ENCODE measurements around the gene OSBP2. TPM values are rescaled to one million over a fixed set of nuclear protein-coding genes. Genes with fewer than 3 reads are reported as not detected.

Gene OSBP2
- polyA plus RNA-seq, 2 of the 4 experiments (the other 2 are of a cell fraction) = 2.7 to 6.0 TPM

DNA sequence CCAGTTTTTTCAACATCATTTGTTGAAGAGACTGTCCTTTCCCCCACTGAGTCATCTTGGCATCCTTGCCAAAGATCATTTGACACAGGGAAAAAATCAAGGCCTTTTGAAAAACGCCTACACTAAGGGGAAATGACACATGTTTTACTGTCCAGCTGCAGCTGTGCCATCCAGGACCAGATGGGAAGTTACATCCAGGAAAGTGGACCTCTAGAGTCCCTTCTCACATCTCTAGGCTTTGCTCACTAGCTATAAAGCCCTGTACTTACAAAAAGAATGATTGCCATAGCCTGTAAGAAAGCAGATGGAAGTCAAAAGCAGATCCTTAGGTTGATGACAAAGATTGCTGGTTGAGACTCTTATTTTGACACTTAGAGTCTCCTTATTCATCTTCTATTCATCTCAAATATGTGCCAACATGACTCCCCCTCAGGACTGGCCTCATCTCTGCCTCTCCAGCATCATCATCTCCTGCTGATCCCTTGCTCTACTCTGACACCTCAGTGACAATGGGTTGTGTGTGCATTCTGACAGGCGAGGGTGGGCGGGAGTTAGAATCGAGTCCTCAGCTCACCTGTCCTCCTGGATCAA is 22.8 kb downstream of the OSBP2 start:
- Histone ChIP-seq H3K4me3 (no peak overlapping the region), H3K27ac (no peak overlapping the region), H3K4me1 (peaks cover 14% of the 10 kb centered on the region; the same call in 2 of the 3 replicates), H3K9me3 (no peaks in the 10 kb centered on the region), H3K4me2 (peak overlapping the region; percentile 36; the same call in 2 of the 3 replicates)
- DNase-seq (ENCODE audit: low read depth in 1 of 2, low spot score in 1 of 2) (peak; percentile 3 to 6), FAIRE-seq (no peak), ATAC-seq (no peak; a peak in 1 of 6 replicates)
- ChIA-PET POLR2A (no interaction called here), CTCF (interaction anchor here (1.3 kb wide), 1 partner anchor 26 kb away, joined by 5 read pairs; no protein-coding TSS in a partner anchor)
- TF ChIP-seq RARB (CRISPR knock-in tag; IDR thresholded peaks at IDR 0.05) (no peak), EHMT2 (IDR thresholded peaks at IDR 0.05; ENCODE audit: low read depth) (no peak), ZNF302 (CRISPR knock-in tag; IDR thresholded peaks at IDR 0.05) (no peak), CHD2 (IDR thresholded peaks at IDR 0.05; ENCODE audit: low read length, partially characterized antibody) (no peak), KDM5A (IDR thresholded peaks at IDR 0.05) (no peak), FOSB (CRISPR knock-in tag; IDR thresholded peaks at IDR 0.05) (no peak), SREBF2 (IDR thresholded peaks at IDR 0.05) (no peak), EP300 (IDR thresholded peaks at IDR 0.05) (no peak), RAD21 (conservative IDR thresholded peaks at IDR 0.05 in 1 of 2, IDR thresholded peaks at IDR 0.05 in 1 of 2) (no peak), PHF8 (IDR thresholded peaks at IDR 0.05; ENCODE audit: borderline replicate concordance, low read depth) (no peak), RFX5 (IDR thresholded peaks at IDR 0.05) (no peak), KDM1A (IDR thresholded peaks at IDR 0.05; ENCODE audit: low read depth) (no peak), GATA3 (IDR thresholded peaks at IDR 0.05; ENCODE audit: borderline replicate concordance) (no peak), CEBPB (IDR thresholded peaks at IDR 0.05) (no peak), HDAC2 (IDR thresholded peaks at IDR 0.05) (no peak), SMC3 (IDR thresholded peaks at IDR 0.05) (no peak), HOXB13 (CRISPR knock-in tag; IDR thresholded peaks at IDR 0.05; ENCODE audit: low read depth) (no peak)
- TF ChIP-seq, protein P1, sequence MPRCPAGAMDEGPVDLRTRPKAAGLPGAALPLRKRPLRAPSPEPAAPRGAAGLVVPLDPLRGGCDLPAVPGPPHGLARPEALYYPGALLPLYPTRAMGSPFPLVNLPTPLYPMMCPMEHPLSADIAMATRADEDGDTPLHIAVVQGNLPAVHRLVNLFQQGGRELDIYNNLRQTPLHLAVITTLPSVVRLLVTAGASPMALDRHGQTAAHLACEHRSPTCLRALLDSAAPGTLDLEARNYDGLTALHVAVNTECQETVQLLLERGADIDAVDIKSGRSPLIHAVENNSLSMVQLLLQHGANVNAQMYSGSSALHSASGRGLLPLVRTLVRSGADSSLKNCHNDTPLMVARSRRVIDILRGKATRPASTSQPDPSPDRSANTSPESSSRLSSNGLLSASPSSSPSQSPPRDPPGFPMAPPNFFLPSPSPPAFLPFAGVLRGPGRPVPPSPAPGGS (IDR thresholded peaks at IDR 0.05) = no peak
- TF ChIP-seq, protein P2, sequence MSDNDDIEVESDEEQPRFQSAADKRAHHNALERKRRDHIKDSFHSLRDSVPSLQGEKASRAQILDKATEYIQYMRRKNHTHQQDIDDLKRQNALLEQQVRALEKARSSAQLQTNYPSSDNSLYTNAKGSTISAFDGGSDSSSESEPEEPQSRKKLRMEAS (IDR thresholded peaks at IDR 0.05) = no peak
- TF ChIP-seq, protein P3, sequence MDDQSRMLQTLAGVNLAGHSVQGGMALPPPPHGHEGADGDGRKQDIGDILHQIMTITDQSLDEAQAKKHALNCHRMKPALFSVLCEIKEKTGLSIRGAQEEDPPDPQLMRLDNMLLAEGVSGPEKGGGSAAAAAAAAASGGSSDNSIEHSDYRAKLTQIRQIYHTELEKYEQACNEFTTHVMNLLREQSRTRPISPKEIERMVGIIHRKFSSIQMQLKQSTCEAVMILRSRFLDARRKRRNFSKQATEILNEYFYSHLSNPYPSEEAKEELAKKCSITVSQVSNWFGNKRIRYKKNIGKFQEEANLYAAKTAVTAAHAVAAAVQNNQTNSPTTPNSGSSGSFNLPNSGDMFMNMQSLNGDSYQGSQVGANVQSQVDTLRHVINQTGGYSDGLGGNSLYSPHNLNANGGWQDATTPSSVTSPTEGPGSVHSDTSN (IDR thresholded peaks at IDR 0.05) = no peak
- WGBS (ENCODE audit: missing lambda C conversion rate) = 45% methylated on average over 4 of the region's 4 CpGs

DNA sequence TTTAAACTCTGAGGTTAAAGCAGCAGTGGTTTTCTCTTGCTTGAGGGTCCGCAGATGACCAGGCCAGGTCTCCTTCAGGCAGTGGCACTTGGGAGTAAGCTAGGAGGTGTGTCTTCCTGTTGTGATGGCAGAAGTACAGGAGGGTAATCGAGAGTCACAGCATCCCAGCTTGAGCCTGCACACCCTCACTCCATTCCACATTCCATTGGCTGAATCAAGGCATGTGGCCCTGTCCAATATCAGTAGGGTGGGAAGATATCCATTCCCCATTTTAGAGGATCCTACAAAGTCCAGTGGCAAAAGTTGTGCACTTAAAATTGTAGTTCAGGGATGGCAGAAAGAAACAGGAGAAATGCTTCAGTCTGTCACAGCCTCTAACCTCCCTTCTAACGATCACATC is 23.3 kb downstream of the OSBP2 start:
- Histone ChIP-seq H3K4me1 (peaks cover 14% of the 10 kb centered on the region; the same call in 2 of the 3 replicates), H3K27ac (no peak overlapping the region), H3K9me3 (no peaks in the 10 kb centered on the region), H3K4me2 (no peak overlapping the region), H3K4me3 (no peak overlapping the region)
- ChIA-PET CTCF (interaction anchor here (1.3 kb wide), 1 partner anchor 25 kb away, joined by 5 read pairs; no protein-coding TSS in a partner anchor), POLR2A (no interaction called here)
- DNase-seq (ENCODE audit: low read depth in 1 of 2, low spot score in 1 of 2) (no peak), FAIRE-seq (no peak), ATAC-seq (no peak)
- WGBS (ENCODE audit: missing lambda C conversion rate) = 83% methylated on average over 3 of the region's 3 CpGs
- TF ChIP-seq KDM1A (IDR thresholded peaks at IDR 0.05; ENCODE audit: low read depth) (no peak), EP300 (IDR thresholded peaks at IDR 0.05) (no peak)

DNA sequence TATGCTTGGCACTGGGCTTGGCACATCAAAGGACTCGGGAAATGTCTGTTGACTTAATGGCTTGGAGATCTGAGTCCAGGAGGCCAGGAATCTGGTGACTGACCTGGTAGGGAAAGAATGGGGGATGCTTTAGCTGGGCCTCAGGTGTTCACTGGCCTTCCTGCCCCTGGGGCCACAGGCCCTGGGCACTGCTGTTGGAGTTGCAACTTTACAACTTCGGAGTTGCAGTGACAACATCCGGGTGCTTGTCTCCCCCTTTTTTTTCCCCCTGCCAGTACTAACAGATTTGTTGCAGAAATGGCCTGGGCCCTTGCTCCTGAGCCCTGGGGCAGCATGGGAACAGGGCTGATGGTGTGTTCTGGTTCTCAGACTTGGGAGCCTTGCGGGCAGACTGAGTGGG is 23.8 kb downstream of the OSBP2 start:
- FAIRE-seq (no peak), DNase-seq (ENCODE audit: low read depth in 1 of 2, low spot score in 1 of 2) (no peak), ATAC-seq (no peak)
- WGBS (ENCODE audit: missing lambda C conversion rate) = 80% methylated on average over 4 of the region's 4 CpGs
- Histone ChIP-seq H3K4me3 (no peak overlapping the region), H3K9me3 (no peaks in the 10 kb centered on the region), H3K4me2 (no peak overlapping the region), H3K4me1 (peaks cover 14% of the 10 kb centered on the region; the same call in 2 of the 3 replicates), H3K27ac (no peak overlapping the region)
- ChIA-PET CTCF (interaction anchor here (1.1 to 1.3 kb wide), 2 partner anchors 25 to 201 kb away, joined by 4 to 5 read pairs; no protein-coding TSS in a partner anchor), POLR2A (no interaction called here)
- TF ChIP-seq, protein P4, sequence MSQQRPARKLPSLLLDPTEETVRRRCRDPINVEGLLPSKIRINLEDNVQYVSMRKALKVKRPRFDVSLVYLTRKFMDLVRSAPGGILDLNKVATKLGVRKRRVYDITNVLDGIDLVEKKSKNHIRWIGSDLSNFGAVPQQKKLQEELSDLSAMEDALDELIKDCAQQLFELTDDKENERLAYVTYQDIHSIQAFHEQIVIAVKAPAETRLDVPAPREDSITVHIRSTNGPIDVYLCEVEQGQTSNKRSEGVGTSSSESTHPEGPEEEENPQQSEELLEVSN (IDR thresholded peaks at IDR 0.05; ENCODE audit: borderline replicate concordance, low read depth) = no peak
- TF ChIP-seq HDAC2 (IDR thresholded peaks at IDR 0.05) (no peak), FOXS1 (CRISPR knock-in tag; IDR thresholded peaks at IDR 0.05) (no peak), TP53 (CRISPR knock-in tag; IDR thresholded peaks at IDR 0.05) (no peak), NFE2L2 (conservative IDR thresholded peaks at IDR 0.05; ENCODE audit: low read length) (no peak), RAD21 (conservative IDR thresholded peaks at IDR 0.05 in 1 of 2, IDR thresholded peaks at IDR 0.05 in 1 of 2) (no peak), ESRRA (IDR thresholded peaks at IDR 0.05; ENCODE audit: borderline replicate concordance, low read length) (no peak)

Measured in A549 (cell line).